SU-DHL-6 (cell line): Measurements from ENCODE around the gene RTN4R.

Experiments used
- H2AFZ ChIP-seq: fragments of 200-600 bp; sonication (generic); 2 replicates; pipeline ENCODE4 v1.6.1; 2014; ENCODE audit warnings: low read depth, mild to moderate bottlenecking, moderate library complexity, mixed read lengths, antibody characterized with exemption, low read length; ENCODE audit not compliant: severe bottlenecking
- H3F3A ChIP-seq: fragments of 200-600 bp; shearing (Covaris generic); 2 replicates; pipeline ENCODE4 v1.6.0; 2016; ENCODE audit warnings: antibody characterized with exemption, mild to moderate bottlenecking; ENCODE audit not compliant: insufficient read depth
- H3K27ac ChIP-seq: fragments of 200-600 bp; sonication (generic); 2 replicates; pipeline ENCODE4 v1.5.1; 2016; ENCODE audit warnings: low read depth, mild to moderate bottlenecking, low read length, moderate library complexity, mixed read lengths
- H3K27me3 ChIP-seq: fragments of 200-600 bp; sonication (generic), shearing (Covaris generic); 2 replicates; pipeline ENCODE4 v1.6.0; 2014; ENCODE audit warnings: mild to moderate bottlenecking, low read length
- H3K36me3 ChIP-seq: fragments of 200-600 bp; sonication (generic); 2 replicates; pipeline ENCODE4 v1.6.1; 2014; ENCODE audit warnings: mild to moderate bottlenecking, low read length, mixed read lengths
- H3K4me2 ChIP-seq: fragments of 300-600, 200-600 bp; shearing (Covaris generic), sonication (generic); 2 replicates; pipeline ENCODE4 v1.6.0; 2014; ENCODE audit warnings: low read length, low read depth, mild to moderate bottlenecking; ENCODE audit not compliant: poor library complexity, severe bottlenecking
- H3K4me3 ChIP-seq: fragments of 200-600 bp; sonication (generic); 2 replicates; pipeline ENCODE4 v1.5.1; 2014; ENCODE audit warnings: antibody characterized with exemption, low read length, mild to moderate bottlenecking, mixed read lengths; ENCODE audit not compliant: insufficient read depth, poor library complexity, severe bottlenecking
- H3K79me2 ChIP-seq: fragments of 200-600 bp; sonication (generic); 2 replicates; pipeline ENCODE4 v1.6.1; 2014; ENCODE audit warnings: mild to moderate bottlenecking, low read length, moderate library complexity; ENCODE audit not compliant: insufficient read depth
- H3K9ac ChIP-seq: fragments of 200-600 bp; sonication (generic); 2 replicates; pipeline ENCODE4 v1.7.0; 2014; ENCODE audit warnings: mild to moderate bottlenecking, low read length
- H3K9me2 ChIP-seq: fragments of 200-600 bp; sonication (generic); replicated peaks from 2 replicates; pipeline ENCODE4 v1.6.1; 2014; ENCODE audit warnings: low read length; ENCODE audit not compliant: insufficient read depth
- H3K9me3 ChIP-seq: fragments of 200-600 bp; sonication (generic); 2 replicates; pipeline ENCODE4 v1.6.1; 2014; ENCODE audit warnings: low read length, mixed read lengths; ENCODE audit not compliant: insufficient read depth
- H4K20me1 ChIP-seq: fragments of 200-600 bp; sonication (generic); 2 replicates; pipeline ENCODE4 v1.6.1; 2014; ENCODE audit warnings: low read depth, mild to moderate bottlenecking, antibody characterized with exemption, low read length, moderate library complexity, mixed read lengths
- CTCF ChIP-seq: fragments of 200-600 bp; sonication (generic); IDR thresholded peaks from one replicate; pipeline ENCODE4 v1.5.1; 2017; ENCODE audit warnings: antibody characterized with exemption, mild to moderate bottlenecking, low read length, moderate library complexity; ENCODE audit not compliant: insufficient read depth, poor library complexity, severe bottlenecking
- EZH2phosphoT487 ChIP-seq: fragments of 200-600 bp; sonication (generic), shearing (Covaris generic); conservative IDR thresholded peaks from 2 replicates; pipeline ENCODE4 v1.6.1; 2018; ENCODE audit warnings: mild to moderate bottlenecking, antibody characterized with exemption, low read length, moderate library complexity, mixed read lengths

The RTN4R gene

DNA sequence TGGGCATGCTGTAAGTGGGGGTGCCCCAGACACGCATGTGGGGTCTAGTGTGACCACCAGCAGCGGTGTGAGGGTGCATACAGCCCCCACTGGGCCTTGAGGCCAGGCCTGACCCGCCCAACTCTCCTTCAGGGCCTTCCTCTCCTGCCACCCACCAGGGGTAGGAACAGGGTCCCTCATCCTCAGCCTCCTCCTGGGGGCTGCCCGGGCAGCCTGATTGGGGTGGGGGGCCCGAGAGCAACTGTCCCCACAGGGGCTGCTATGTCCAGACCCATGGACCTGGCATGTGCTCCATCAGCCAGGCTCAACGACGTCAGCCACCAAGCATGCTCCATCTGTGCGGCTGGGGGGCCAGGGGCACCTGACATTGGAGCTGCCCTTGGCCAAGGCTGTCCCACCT lies 27.2 kb downstream of the RTN4R start:
- Histone ChIP-seq H3K9me2 (no peaks in the 10 kb centered on the region), H2AFZ (no peak overlapping the region), H3K4me2 (no peak overlapping the region), H4K20me1 (no peaks in the 10 kb centered on the region), H3K9me3 (no peaks in the 10 kb centered on the region), H3K27me3 (no peaks in the 10 kb centered on the region), H3K9ac (no peak overlapping the region), H3K36me3 (no peaks in the 10 kb centered on the region), H3K27ac (no peak overlapping the region), H3F3A (no peaks in the 10 kb centered on the region), H3K4me3 (no peak overlapping the region), H3K79me2 (no peaks in the 10 kb centered on the region)
- TF ChIP-seq EZH2phosphoT487 (no peak), CTCF (no peak)

DNA sequence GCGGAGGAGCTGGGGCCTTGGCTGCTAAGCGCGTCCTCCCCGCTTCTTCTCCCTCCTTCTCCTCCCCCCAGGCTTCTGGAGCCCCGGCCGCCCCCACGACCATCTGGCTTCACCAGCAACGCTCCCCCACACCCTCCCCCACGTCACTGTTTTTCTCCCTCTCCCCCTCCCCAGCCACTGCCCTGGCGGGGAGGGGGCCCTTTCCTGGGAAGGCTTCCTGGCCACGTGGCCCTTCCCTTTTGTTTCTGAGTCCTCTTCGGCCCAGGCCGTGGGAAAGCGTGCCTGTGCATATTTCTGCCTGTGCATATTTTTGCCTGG lies 27.7 kb downstream of the RTN4R start:
- H3K4me2 ChIP-seq = no peak overlapping the region
- H3K79me2 ChIP-seq = no peaks in the 10 kb centered on the region
- TF ChIP-seq EZH2phosphoT487 (no peak), CTCF (no peak)
- H3F3A ChIP-seq = no peaks in the 10 kb centered on the region
- H3K27me3 ChIP-seq = no peaks in the 10 kb centered on the region
- no peaks in the 10 kb centered on the region for H4K20me1 ChIP-seq
- no peaks in the 10 kb centered on the region for H3K9me3 ChIP-seq
- H3K4me3 ChIP-seq = no peak overlapping the region
- H3K9me2 ChIP-seq = no peaks in the 10 kb centered on the region
- no peak overlapping the region for H2AFZ ChIP-seq
- H3K27ac ChIP-seq = no peak overlapping the region
- no peaks in the 10 kb centered on the region for H3K36me3 ChIP-seq
- no peak overlapping the region for H3K9ac ChIP-seq

DNA sequence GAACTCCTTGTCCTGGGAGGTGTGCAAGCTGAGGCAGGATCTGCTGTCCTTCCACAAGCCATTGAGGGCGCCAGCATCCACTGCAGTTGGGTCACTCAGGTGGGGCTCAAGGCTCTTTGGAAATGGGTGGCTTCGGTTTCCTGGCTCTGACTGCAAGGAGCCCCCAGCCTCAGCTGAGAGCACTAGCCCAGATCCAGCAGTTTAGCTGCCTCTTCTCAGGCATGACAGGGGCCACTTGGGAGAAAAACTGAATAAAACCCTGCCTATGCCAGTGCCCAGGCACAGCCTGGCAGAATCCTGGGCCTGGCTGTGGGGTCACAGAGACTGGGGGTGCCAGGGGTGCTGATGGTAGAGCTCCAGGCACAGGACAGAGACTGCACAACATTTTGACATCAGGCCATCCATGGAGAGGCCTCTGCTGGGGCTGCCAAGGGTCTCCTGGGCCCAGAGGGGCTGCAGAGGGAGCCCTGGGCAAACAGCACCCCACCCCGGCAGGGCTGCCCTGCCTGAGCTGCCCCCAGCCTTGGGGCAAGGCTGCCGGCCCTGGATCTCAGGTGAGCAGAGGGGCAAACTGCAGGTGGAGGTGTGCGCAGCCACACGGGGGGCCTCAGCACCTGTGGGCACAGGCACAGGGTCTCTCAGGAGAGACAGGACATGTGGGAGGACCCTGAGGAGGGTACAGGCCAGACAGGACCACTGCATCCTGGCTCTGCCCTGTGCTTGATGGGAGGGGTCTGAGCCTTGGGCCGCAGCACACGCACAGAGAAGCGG lies 28.3 kb downstream of the RTN4R start:
- Histone ChIP-seq H3K9ac (no peak overlapping the region), H2AFZ (no peak overlapping the region), H3K27ac (no peak overlapping the region), H3K27me3 (no peaks in the 10 kb centered on the region), H3K4me3 (no peak overlapping the region), H3K4me2 (no peak overlapping the region), H3F3A (no peaks in the 10 kb centered on the region), H3K9me2 (no peaks in the 10 kb centered on the region), H3K79me2 (no peaks in the 10 kb centered on the region), H4K20me1 (no peaks in the 10 kb centered on the region), H3K36me3 (no peaks in the 10 kb centered on the region), H3K9me3 (no peaks in the 10 kb centered on the region)
- no peak for TF ChIP-seq CTCF
- TF ChIP-seq EZH2phosphoT487 = no peak
